Esophagus muscularis mucosa (tissue), 4 donors: ENCODE measurements around the gene EFL1. TPM values are rescaled to one million over a fixed set of nuclear protein-coding genes. Genes with fewer than 3 reads are reported as not detected.
"Not testable (repeated sequence)": the region's sequence is repeated elsewhere in the genome, so short reads cannot be mapped to it uniquely, and the experiment has no call there.

Experiments used
- DNase-seq: peaks from one replicate; pipeline ENCODE4 v3.0.0-alpha.2; 2017; ENCODE audit errors: extremely low spot score
- H3K27ac ChIP-seq, 4 donors: fragments of 200-600 bp; sonication (generic); replicated peaks in 1 of 4; 1 replicate in 3 of 4; 2 replicates in 1 of 4; pipeline ENCODE4 v1.5.1; 2016 to 2019; ENCODE audit warnings: mild to moderate bottlenecking in 1 of 4
- H3K27me3 ChIP-seq, 4 donors: fragments of 200-600 bp; sonication (generic); one replicate each; pipeline versions ENCODE4 v1.5.1 to v1.6.0; 2016 to 2019
- H3K36me3 ChIP-seq, 4 donors: fragments of 200-600 bp; sonication (generic); one replicate each; pipeline ENCODE4 v1.5.1; 2016 to 2019
- H3K4me1 ChIP-seq, 4 donors: fragments of 200-600 bp; sonication (generic); one replicate each; pipeline ENCODE4 v1.5.1; 2016 to 2019
- H3K4me3 ChIP-seq, 4 donors: fragments of 200-600 bp; sonication (generic); 1 replicate in 2 of 4; 2 replicates in 2 of 4; pipeline ENCODE4 v1.5.1; 2016 to 2019; ENCODE audit warnings: mild to moderate bottlenecking in 4 of 4, moderate library complexity in 1 of 4
- H3K9me3 ChIP-seq, 4 donors: fragments of 200-600 bp; sonication (generic); 1 replicate in 3 of 4; 2 replicates in 1 of 4; pipeline ENCODE4 v1.5.1; 2016 to 2019
- CTCF ChIP-seq, 3 experiments: fragments of 200-600 bp in 2 of 3; fragments of 450-650 bp in 1 of 3; sonication (generic) in 2 of 3; IDR thresholded peaks; one replicate each; pipeline ENCODE4 v1.5.1; 2017 to 2019; ENCODE audit warnings: antibody characterized with exemption in 3 of 3, mild to moderate bottlenecking in 2 of 3, moderate library complexity in 1 of 3
- EP300 ChIP-seq: sonication (generic); formaldehyde crosslinking; IDR thresholded peaks from one replicate; pipeline ENCODE4 v1.6.1; 2017; ENCODE audit warnings: antibody characterized with exemption
- POLR2A ChIP-seq: fragments of 450-650 bp; IDR thresholded peaks from one replicate; pipeline ENCODE4 v1.6.1; 2017; ENCODE audit warnings: antibody characterized with exemption, moderate library complexity, mild to moderate bottlenecking, low read depth
- POLR2AphosphoS5 ChIP-seq, 2 donors: sonication (generic); formaldehyde crosslinking; IDR thresholded peaks; one replicate each; pipeline ENCODE4 v1.6.1; 2017; ENCODE audit warnings: antibody characterized with exemption in 2 of 2
- WGBS: methylation state at CpG from one replicate; pipeline ENCODE4 v1.1.5; 2018; 5-methylcytosine and 5-hydroxymethylcytosine counted together
- intact Hi-C: fragments of 100-400 bp; cut with DNase I; formaldehyde crosslinking; loops from one replicate; pipeline ENCODE4 v1.15.1; 2023
- total RNA-seq, 4 donors: library from RNA; depleted of rRNA; stranded (reverse); fragments of >200 nt; gene quantifications; one replicate each; pipeline versions ENCODE4 v1.1.0 to v1.2.1, GENCODE V29; 2016

The EFL1 gene
- total RNA-seq, 4 donors from 2014 or later, result 13.0 to 17.4 (median 13.2) TPM

GRCh38 chr15:82228750-82229149, 33.8 kb downstream of the EFL1 start:
- no peak for DNase-seq
- H3K4me1 ChIP-seq, result no peaks in the 10 kb centered on the region
- 69% methylated on average over 1 of the region's 1 CpG for whole genome bisulfite sequencing
- no peak overlapping the region for H3K4me3 ChIP-seq
- H3K9me3 ChIP-seq, result no peaks in the 10 kb centered on the region
- TF ChIP-seq POLR2A (no peak), CTCF (IDR thresholded peaks at IDR 0.05) (no peak), EP300 (no peak), POLR2AphosphoS5 (IDR thresholded peaks at IDR 0.05) (no peak)
- intact Hi-C loops, result no loop called here
- no peaks in the 10 kb centered on the region for H3K27me3 ChIP-seq
- no peak overlapping the region for H3K27ac ChIP-seq
- peaks cover 0 to 54% (median 27%) of the 10 kb centered on the region in 4 donors for H3K36me3 ChIP-seq

GRCh38 chr15:82221535-82221934, 41.0 kb downstream of the EFL1 start:
- H3K36me3 ChIP-seq, result peaks cover 0 to 43% (median 25%) of the 10 kb centered on the region in 4 donors
- H3K4me3 ChIP-seq, H3K27ac ChIP-seq, DNase-seq, H3K9me3 ChIP-seq, intact Hi-C loops, H3K4me1 ChIP-seq, H3K27me3 ChIP-seq: not testable (repeated sequence)
- WGBS, result 56% methylated on average over 2 of the region's 2 CpGs

GRCh38 chr15:82216092-82216491, 46.4 kb downstream of the EFL1 start:
- H3K27me3 ChIP-seq, DNase-seq, intact Hi-C loops, H3K9me3 ChIP-seq, H3K4me1 ChIP-seq, H3K27ac ChIP-seq, H3K4me3 ChIP-seq: not testable (repeated sequence)
- WGBS, result 97% methylated on average over 2 of the region's 2 CpGs
- peaks cover 0 to 41% (median 22%) of the 10 kb centered on the region in 4 donors for H3K36me3 ChIP-seq

GRCh38 chr15:82212201-82212600, 50.3 kb downstream of the EFL1 start:
- intact Hi-C loops, H3K4me1 ChIP-seq: not testable (repeated sequence)

GRCh38 chr15:82210066-82210597, 52.4 kb downstream of the EFL1 start:
- H3K4me1 ChIP-seq, H3K9me3 ChIP-seq, H3K27ac ChIP-seq, H3K27me3 ChIP-seq, intact Hi-C loops, DNase-seq, H3K4me3 ChIP-seq: not testable (repeated sequence)
- WGBS, result 60% methylated on average over 3 of the region's 3 CpGs
- H3K36me3 ChIP-seq, result peaks cover 0 to 12% (median 6%) of the 10 kb centered on the region in 4 donors

More at GRCh38 chr15:82212201-82212600, 50.3 kb downstream of the EFL1 start:
- H3K9me3 ChIP-seq, H3K27me3 ChIP-seq, H3K27ac ChIP-seq, H3K4me3 ChIP-seq, DNase-seq: not testable (repeated sequence)
- peaks cover 0 to 12% (median 8%) of the 10 kb centered on the region in 4 donors for H3K36me3 ChIP-seq

- H3K4me3 ChIP-seq, H3K36me3 ChIP-seq, H3K4me1 ChIP-seq, DNase-seq, intact Hi-C loops, H3K27me3 ChIP-seq, H3K9me3 ChIP-seq, H3K27ac ChIP-seq: not testable (repeated sequence)
- 65% methylated on average over 2 of the region's 2 CpGs for WGBS
These were observed 58.0 kb downstream of the EFL1 start for GRCh38 chr15:82204575-82204974.

GRCh38 chr15:82197733-82198594, 64.6 kb downstream of the EFL1 start:
- Histone ChIP-seq H3K4me1 (peaks cover 4 to 9% (median 6%) of the 10 kb centered on the region in 4 donors), H3K36me3 (no peaks in the 10 kb centered on the region), H3K27me3 (no peaks in the 10 kb centered on the region), H3K27ac (no peak overlapping the region), H3K4me3 (no peak overlapping the region), H3K9me3 (no peaks in the 10 kb centered on the region)
- DNase-seq, result no peak
- WGBS, result 33% methylated on average over 7 of the region's 8 CpGs
- TF ChIP-seq CTCF (IDR thresholded peaks at IDR 0.05) (peak; percentile 70 to 79 (median 76)), EP300 (no peak)
- intact Hi-C loops, result loop anchor here (5.0 kb wide), 2 partner anchors 91 to 716 kb away; no protein-coding TSS in a partner anchor
